ENCODE results near the gene NCKAP5. TPM values are rescaled to one million over a fixed set of nuclear protein-coding genes. Genes with fewer than 3 reads are reported as not detected.
A peak's percentile ranks its signal among the peaks of the same experiment; 100 is the strongest.

NCKAP5 gene
- polyA plus RNA-seq, 2 of the 4 experiments (the other 2 are of a cell fraction): 3.0 to 4.1 TPM

- FAIRE-seq: no peak
- Histone ChIP-seq H3K9me3 (no peaks in the 10 kb centered on the region), H3K4me3 (no peak overlapping the region), H3K27ac (peak overlapping the region in 1 of 2 experiments; percentile 60; a peak in 3 of 6 replicates), H3K4me2 (peak overlapping the region; percentile 25; the same call in 1 of the 3 replicates), H3K4me1 (peaks cover 14% of the 10 kb centered on the region)
- CTCF ChIA-PET: interaction anchor here (1.3 kb wide), 1 partner anchor 9 kb away, joined by 4 read pairs; no protein-coding TSS in a partner anchor
- WGBS (ENCODE audit: missing lambda C conversion rate): 63% methylated on average over 4 of the region's 4 CpGs
- DNase-seq (ENCODE audit: low read depth in 1 of 2, low spot score in 1 of 2): peak in 1 of 2 experiments; percentile 19
- no peak; a peak in 2 of 6 replicates for ATAC-seq
- POLR2A ChIA-PET: no interaction called here
- TF ChIP-seq EHF (CRISPR knock-in tag; IDR thresholded peaks at IDR 0.05): no peak
- TF ChIP-seq SMC3 (IDR thresholded peaks at IDR 0.05): no peak
- TF ChIP-seq HOXA7 (CRISPR knock-in tag; IDR thresholded peaks at IDR 0.05): no peak
- TF ChIP-seq NFE2L2 (conservative IDR thresholded peaks at IDR 0.05; ENCODE audit: low read length): no peak
- no peak for TF ChIP-seq HDAC2 (IDR thresholded peaks at IDR 0.05)
Measured at GRCh38 chr2:133504566-133505505, 63.4 kb downstream of the NCKAP5 start.

GRCh38 chr2:133503927-133504326, 64.3 kb downstream of the NCKAP5 start:
- H3K4me1 ChIP-seq: peaks cover 14% of the 10 kb centered on the region
- ChIA-PET CTCF (interaction anchor here (1.2 kb wide), 1 partner anchor 10 kb away, joined by 3 read pairs; no protein-coding TSS in a partner anchor), POLR2A (no interaction called here)
- ATAC-seq: no peak
- no peak overlapping the region for H3K4me3 ChIP-seq
- 60% methylated on average over 1 of the region's 1 CpG for WGBS (ENCODE audit: missing lambda C conversion rate)
- no peak overlapping the region for H3K4me2 ChIP-seq
- peak overlapping the region in 1 of 2 experiments; percentile 36; a peak in 2 of 6 replicates for H3K27ac ChIP-seq
- no peak for FAIRE-seq
- no peak for TF ChIP-seq RCOR1 (IDR thresholded peaks at IDR 0.05; ENCODE audit: low read depth, low read length)
- TF ChIP-seq PBX3 (IDR thresholded peaks at IDR 0.05): no peak
- TF ChIP-seq EHMT2 (IDR thresholded peaks at IDR 0.05; ENCODE audit: low read depth): no peak
- no peak for TF ChIP-seq HOXB13 (CRISPR knock-in tag; IDR thresholded peaks at IDR 0.05; ENCODE audit: low read depth)
- no peak for TF ChIP-seq POLR2AphosphoS2 (conservative IDR thresholded peaks at IDR 0.05; ENCODE audit: low read length)
- TF ChIP-seq CHD4 (IDR thresholded peaks at IDR 0.05; ENCODE audit: borderline replicate concordance): no peak
- TF ChIP-seq RAD21 (conservative IDR thresholded peaks at IDR 0.05 in 1 of 2, IDR thresholded peaks at IDR 0.05 in 1 of 2): no peak
- no peak for TF ChIP-seq ELK1 (IDR thresholded peaks at IDR 0.05; ENCODE audit: low read depth, low read length)
- no peak for TF ChIP-seq CHD2 (IDR thresholded peaks at IDR 0.05; ENCODE audit: low read length, partially characterized antibody)
- no peak for TF ChIP-seq KDM1A (IDR thresholded peaks at IDR 0.05; ENCODE audit: low read depth)
- no peak for TF ChIP-seq GATA3 (IDR thresholded peaks at IDR 0.05; ENCODE audit: borderline replicate concordance)
- H3K9me3 ChIP-seq: no peaks in the 10 kb centered on the region
- no peak for DNase-seq (ENCODE audit: low read depth in 1 of 2, low spot score in 1 of 2)

- H3K9me3 ChIP-seq: no peaks in the 10 kb centered on the region
- no peak for FAIRE-seq
- WGBS (ENCODE audit: missing lambda C conversion rate): 52% methylated on average over 1 of the region's 1 CpG
- ChIA-PET POLR2A (no interaction called here), CTCF (interaction anchor here (1.2 kb wide), 1 partner anchor 11 kb away, joined by 3 read pairs; no protein-coding TSS in a partner anchor)
- no peak overlapping the region for H3K27ac ChIP-seq
- no peak overlapping the region for H3K4me2 ChIP-seq
- ATAC-seq: no peak
- no peak overlapping the region for H3K4me3 ChIP-seq
- DNase-seq (ENCODE audit: low read depth in 1 of 2, low spot score in 1 of 2): no peak
- H3K4me1 ChIP-seq: peaks cover 14% of the 10 kb centered on the region
- TF ChIP-seq JUN (IDR thresholded peaks at IDR 0.05) (no peak), ATOH8 (CRISPR knock-in tag; IDR thresholded peaks at IDR 0.05; ENCODE audit: low read depth) (no peak), PHF8 (IDR thresholded peaks at IDR 0.05; ENCODE audit: borderline replicate concordance, low read depth) (no peak), GATA3 (IDR thresholded peaks at IDR 0.05; ENCODE audit: borderline replicate concordance) (no peak), KDM5A (IDR thresholded peaks at IDR 0.05) (no peak), CHD4 (IDR thresholded peaks at IDR 0.05; ENCODE audit: borderline replicate concordance) (no peak), RFX5 (IDR thresholded peaks at IDR 0.05) (no peak), TFCP2L1 (CRISPR knock-in tag; IDR thresholded peaks at IDR 0.05) (no peak), EP300 (IDR thresholded peaks at IDR 0.05) (no peak), BHLHE40 (IDR thresholded peaks at IDR 0.05; ENCODE audit: low read depth, low read length) (no peak), PBX3 (IDR thresholded peaks at IDR 0.05) (no peak), SREBF2 (IDR thresholded peaks at IDR 0.05) (no peak), POLR2AphosphoS2 (conservative IDR thresholded peaks at IDR 0.05; ENCODE audit: low read length) (no peak), HOXB13 (CRISPR knock-in tag; IDR thresholded peaks at IDR 0.05; ENCODE audit: low read depth) (no peak), KDM1A (IDR thresholded peaks at IDR 0.05; ENCODE audit: low read depth) (no peak), EHF (CRISPR knock-in tag; IDR thresholded peaks at IDR 0.05) (no peak), HES2 (IDR thresholded peaks at IDR 0.05) (no peak), RCOR1 (IDR thresholded peaks at IDR 0.05; ENCODE audit: low read depth, low read length) (no peak)
Measured at GRCh38 chr2:133503323-133503722, 64.9 kb downstream of the NCKAP5 start.

Data from A549 (cell line).